Endothelial cell of umbilical vein (primary cell): Measurements from ENCODE around the gene ARHGEF7. TPM values are rescaled to one million over a fixed set of nuclear protein-coding genes. Genes with fewer than 3 reads are reported as not detected.

Source experiments
- BruUV-seq: library from RNA; stranded (reverse); fragments of 400-500 nt; replicated peaks from 2 replicates; lab custom pipeline; 2021; lab: Mats Ljungman, UMichigan
- CTCF ChIA-PET: fragments of 300-600, 350-600 bp; sonication (Branson Sonifier 250); formaldehyde crosslinking; loops from one replicate; lab custom pipeline; 2021; ENCODE audit warnings: antibody characterized with exemption, inconsistent platforms; lab: Charles Lee
- POLR2A ChIA-PET: fragments of 300-600, 350-600 bp; sonication (Branson Sonifier 250); formaldehyde crosslinking; loops from one replicate; lab custom pipeline; 2021; ENCODE audit warnings: antibody characterized with exemption, inconsistent platforms; lab: Charles Lee
- DNase-seq: peaks from one replicate; pipeline ENCODE4 v3.0.0-alpha.2; 2011; ENCODE audit warnings: low read depth, low spot score
- FAIRE-seq: peaks from 2 replicates; lab custom pipeline; 2011; peaks lifted over from hg19 to GRCh38; lab: Jason Lieb, UNC
- H2AFZ ChIP-seq: 2 replicates; pipeline ENCODE4 v1.6.0; 2012; ENCODE audit warnings: low read depth, low read length, control low read depth, inconsistent platforms
- H3K27ac ChIP-seq: 2 replicates; pipeline ENCODE4 v1.5.1; 2011; ENCODE audit warnings: low read depth, mild to moderate bottlenecking, control low read depth, low read length, moderate library complexity; ENCODE audit not compliant: insufficient read depth
- H3K27me3 ChIP-seq, 2 experiments: 2 replicates each; pipeline versions ENCODE4 v1.6.0 to v1.6.1; 2011; ENCODE audit warnings: low read length in 2 of 2, mixed read lengths in 1 of 2; ENCODE audit not compliant: control insufficient read depth in 2 of 2, insufficient read depth in 2 of 2
- H3K36me3 ChIP-seq, 2 experiments: 2 replicates in 1 of 2; 3 replicates in 1 of 2; pipeline ENCODE4 v1.5.1; 2011; ENCODE audit warnings: low read length in 2 of 2, mild to moderate bottlenecking in 1 of 2, moderate library complexity in 1 of 2; ENCODE audit not compliant: control insufficient read depth in 2 of 2, insufficient read depth in 2 of 2; ENCODE audit errors: extremely low read depth in 1 of 2
- H3K4me1 ChIP-seq: 3 replicates; pipeline ENCODE4 v1.5.1; 2011; ENCODE audit warnings: mild to moderate bottlenecking, low read length; ENCODE audit not compliant: control insufficient read depth, insufficient read depth; ENCODE audit errors: extremely low read depth
- H3K4me2 ChIP-seq: 2 replicates; pipeline ENCODE4 v1.6.1; 2011; ENCODE audit warnings: low read length, control low read depth, mixed read lengths; ENCODE audit not compliant: insufficient read depth
- H3K4me3 ChIP-seq, 3 experiments: fragments of 200-600 bp in 1 of 3; sonication (generic), shearing (Covaris generic) in 1 of 3; replicated peaks in 1 of 3; 2 replicates each; pipeline ENCODE4 v1.5.1; 2011 to 2016; ENCODE audit warnings: control low read depth in 3 of 3, low read length in 3 of 3, mild to moderate bottlenecking in 2 of 3, inconsistent platforms in 1 of 3, low read depth in 1 of 3, moderate library complexity in 1 of 3; ENCODE audit not compliant: insufficient read depth in 1 of 3
- H3K79me2 ChIP-seq: 2 replicates; pipeline ENCODE4 v1.6.0; 2012; ENCODE audit warnings: low read length, inconsistent platforms; ENCODE audit not compliant: control insufficient read depth, insufficient read depth
- H3K9ac ChIP-seq: replicated peaks from 2 replicates; pipeline ENCODE3; 2011; ENCODE audit warnings: low read length, control low read depth; ENCODE audit not compliant: insufficient read depth; ENCODE audit errors: extremely low read depth
- H3K9me1 ChIP-seq: replicated peaks from 3 replicates; pipeline ENCODE4 v1.6.0; 2011; ENCODE audit warnings: mild to moderate bottlenecking, low read length; ENCODE audit not compliant: control insufficient read depth, insufficient read depth; ENCODE audit errors: extremely low read depth
- H3K9me3 ChIP-seq: replicated peaks from 2 replicates; pipeline ENCODE4 v1.5.1; 2012; ENCODE audit warnings: low read length, inconsistent platforms; ENCODE audit not compliant: control insufficient read depth, insufficient read depth
- H4K20me1 ChIP-seq: replicated peaks from 2 replicates; pipeline ENCODE3; 2011; ENCODE audit warnings: mild to moderate bottlenecking, low read length; ENCODE audit not compliant: control insufficient read depth, insufficient read depth; ENCODE audit errors: extremely low read depth
- CTCF ChIP-seq, 2 donors: IDR thresholded peaks; 1 replicate in 1 of 2; 2 replicates in 1 of 2; pipeline ENCODE4 v1.5.1; 2011; ENCODE audit warnings: low read length in 2 of 2, mild to moderate bottlenecking in 2 of 2, moderate library complexity in 2 of 2, control low read depth in 1 of 2, inconsistent platforms in 1 of 2, low read depth in 1 of 2; ENCODE audit not compliant: insufficient read depth in 1 of 2; ENCODE audit errors: extremely low read depth in 1 of 2
- EZH2 ChIP-seq: IDR thresholded peaks from 2 replicates; pipeline ENCODE4 v1.6.1; 2012; ENCODE audit warnings: borderline replicate concordance, low read depth, mild to moderate bottlenecking, moderate library complexity, low read length, inconsistent platforms; ENCODE audit not compliant: severe bottlenecking
- FOS ChIP-seq: IDR thresholded peaks from 2 replicates; pipeline ENCODE4 v1.6.1; 2011; ENCODE audit warnings: mild to moderate bottlenecking, low read length, moderate library complexity, borderline replicate concordance; ENCODE audit not compliant: insufficient read depth
- GATA2 ChIP-seq: IDR thresholded peaks from 2 replicates; pipeline ENCODE4 v1.7.0; 2011; ENCODE audit warnings: low read depth, mild to moderate bottlenecking, moderate library complexity, mixed read lengths, low read length; ENCODE audit not compliant: insufficient read length, insufficient read depth
- JUN ChIP-seq: IDR thresholded peaks from 2 replicates; pipeline ENCODE4 v1.6.1; 2011; ENCODE audit warnings: borderline replicate concordance, low read depth; ENCODE audit not compliant: insufficient read length, insufficient read depth
- MAX ChIP-seq: IDR thresholded peaks from 2 replicates; pipeline ENCODE4 v1.6.1; 2011; ENCODE audit not compliant: insufficient read depth, insufficient read length
- MYC ChIP-seq: IDR thresholded peaks from one replicate; pipeline ENCODE4 v1.6.1; 2011; ENCODE audit warnings: mild to moderate bottlenecking, low read depth, low read length
- POLR2A ChIP-seq: IDR thresholded peaks from 2 replicates; pipeline ENCODE4 v1.6.1; 2012; ENCODE audit warnings: low read depth, mild to moderate bottlenecking, control low read depth, low read length
- POLR2AphosphoS5 ChIP-seq: IDR thresholded peaks from 2 replicates; pipeline ENCODE4 v1.6.1; 2012; ENCODE audit warnings: low read depth, mild to moderate bottlenecking, control low read depth, low read length, moderate library complexity; ENCODE audit not compliant: insufficient read depth
- dilution Hi-C: fragments of 300-500 bp; cut with MboI; formaldehyde crosslinking; loops from one replicate; pipeline ENCODE4 v1.15.0; 2019; ENCODE audit warnings: low sequenced_read_pairs; ENCODE audit not compliant: extremely low pct_ligation_motif_present
- intact Hi-C: fragments of 100-400 bp; cut with micrococcal nuclease; formaldehyde crosslinking; loops from one replicate; pipeline ENCODE4 v1.10.0; 2022
- polyA plus RNA-seq, 4 experiments: library from polyadenylated mRNA; depleted of rRNA in 3 of 4; stranded (reverse) in 3 of 4; unstranded in 1 of 4; fragments of >200 nt; gene quantifications; 2 replicates each; pipeline versions ENCODE4 v1.2.1 to v1.2.3, GENCODE V29; 2011 to 2012; ENCODE audit warnings: missing spikeins in 1 of 4
- total RNA-seq: library from RNA; stranded (reverse); gene quantifications from 2 replicates; pipeline ENCODE4 v1.2.3, GENCODE V29; 2021

The ARHGEF7 gene
- total and polyA plus RNA-seq, 2 donors (not counting 3 experiments of a cell fraction or from before 2014, with no cell fraction given) = 94.9 to 155 TPM

GRCh38 chr13:111286162-111286561, 171.1 kb downstream of the ARHGEF7 start:
- Histone ChIP-seq H3K79me2 (no peaks in the 10 kb centered on the region), H4K20me1 (no peaks in the 10 kb centered on the region), H2AFZ (no peak overlapping the region), H3K27me3 (no peaks in the 10 kb centered on the region), H3K36me3 (peaks cover 29 to 49% of the 10 kb centered on the region in 2 experiments), H3K4me1 (no peaks in the 10 kb centered on the region), H3K4me2 (no peak overlapping the region), H3K9me1 (no peaks in the 10 kb centered on the region), H3K4me3 (no peak overlapping the region), H3K9me3 (no peaks in the 10 kb centered on the region), H3K27ac (no peak overlapping the region), H3K9ac (no peak overlapping the region)
- FAIRE-seq (no peak), DNase-seq (no peak)
- dilution Hi-C loops (no loop called here), intact Hi-C loops (no loop called here)
- no TSS peak for BruUV-seq
- POLR2A ChIA-PET = no interaction called here
- TF ChIP-seq POLR2AphosphoS5 (no peak), CTCF (IDR thresholded peaks at IDR 0.05; ENCODE audit: extremely low read depth in 1 of 2, insufficient read depth in 1 of 2, low read depth in 1 of 2, low read length in 2 of 2) (no peak)
- CTCF ChIA-PET = interaction anchor here (1.6 kb wide), 1 partner anchor 218 kb away, joined by 4 read pairs; no protein-coding TSS in a partner anchor

GRCh38 chr13:111286749-111287148, 171.6 kb downstream of the ARHGEF7 start:
- dilution Hi-C loops (no loop called here), intact Hi-C loops (no loop called here)

More at GRCh38 chr13:111286749-111287148, 171.6 kb downstream of the ARHGEF7 start:
- Histone ChIP-seq H3K27me3 (no peaks in the 10 kb centered on the region), H3K9me1 (no peaks in the 10 kb centered on the region), H3K4me1 (no peaks in the 10 kb centered on the region), H2AFZ (no peak overlapping the region), H3K9ac (no peak overlapping the region), H3K4me3 (no peak overlapping the region), H3K79me2 (no peaks in the 10 kb centered on the region), H3K27ac (no peak overlapping the region), H4K20me1 (no peaks in the 10 kb centered on the region), H3K9me3 (no peaks in the 10 kb centered on the region), H3K36me3 (peaks cover 29 to 51% of the 10 kb centered on the region in 2 experiments), H3K4me2 (no peak overlapping the region)
- BruUV-seq = no TSS peak
- DNase-seq = no peak
- POLR2A ChIA-PET = no interaction called here
- TF ChIP-seq JUN = no peak
- no peak for TF ChIP-seq FOS
- TF ChIP-seq MYC = no peak
- TF ChIP-seq POLR2A = no peak
- no peak for TF ChIP-seq MAX
- TF ChIP-seq EZH2 = no peak
- TF ChIP-seq GATA2 = no peak
- TF ChIP-seq POLR2AphosphoS5 = no peak
- TF ChIP-seq CTCF (IDR thresholded peaks at IDR 0.05; ENCODE audit: extremely low read depth in 1 of 2, insufficient read depth in 1 of 2, low read depth in 1 of 2, low read length in 2 of 2) = no peak
- no peak for FAIRE-seq
- CTCF ChIA-PET = no interaction called here
